GM18502 (cell line): Measurements from ENCODE around the gene PCDHGC5.

ENCODE experiments used
- ATAC-seq: cut with Tn5 transposase; IDR thresholded peaks from one replicate; pipeline ENCODE4 v1.9.1; 2021; ENCODE audit warnings: mild to moderate bottlenecking; ENCODE audit not compliant: unreplicated experiment, poor library complexity

The PCDHGC5 gene

GRCh38 chr5:141511771-141512325 is 23.0 kb downstream of the PCDHGC5 start:
- no peak for ATAC-seq

- ATAC-seq, result peak; percentile 31
These were observed 23.6 kb downstream of the PCDHGC5 start for GRCh38 chr5:141512390-141512910.

GRCh38 chr5:141512911-141513626 is 24.2 kb downstream of the PCDHGC5 start:
- no peak for ATAC-seq

GRCh38 chr5:141513627-141514329 is 24.9 kb downstream of the PCDHGC5 start:
- peak; percentile 29 for ATAC-seq

DNA sequence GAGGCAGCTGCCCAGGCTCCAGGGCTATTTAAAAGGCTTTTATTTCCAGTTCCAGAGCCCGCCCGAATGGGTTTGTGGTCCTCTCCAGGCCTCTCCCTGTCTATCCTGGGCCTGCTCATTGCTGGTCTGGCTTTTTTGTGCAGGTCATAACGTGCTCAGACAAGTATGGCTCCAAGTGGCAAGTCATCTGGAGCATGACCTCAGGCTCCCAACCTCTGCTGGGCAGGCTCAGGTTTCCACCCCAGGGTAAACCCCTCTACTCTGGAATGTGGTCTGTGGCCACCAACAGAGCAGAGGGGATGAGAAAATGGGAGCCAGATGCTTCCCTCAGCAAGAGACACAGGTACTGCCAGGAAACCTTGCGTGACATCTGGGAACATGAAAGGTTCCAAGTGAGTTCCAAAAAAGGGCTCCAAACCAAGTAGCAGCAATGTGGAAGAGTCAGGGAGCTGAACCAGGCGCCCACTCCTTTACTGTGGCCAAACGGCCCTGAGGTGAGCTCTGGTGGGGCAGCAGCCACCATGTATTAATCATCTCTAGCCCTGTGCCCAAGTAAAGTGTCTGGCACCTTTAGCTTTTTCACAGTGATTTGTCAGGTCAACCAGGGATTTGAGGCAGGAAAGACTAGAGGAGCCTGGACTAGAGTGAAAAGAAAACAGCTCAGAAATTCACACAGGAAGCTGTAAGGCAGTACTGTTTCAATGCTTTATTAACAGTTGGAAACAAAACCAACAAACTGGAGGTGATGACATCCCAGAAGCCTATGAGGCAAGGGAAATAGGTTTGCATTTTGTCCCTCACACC is 25.7 kb downstream of the PCDHGC5 start:
- ATAC-seq, result peak; percentile 26

DNA sequence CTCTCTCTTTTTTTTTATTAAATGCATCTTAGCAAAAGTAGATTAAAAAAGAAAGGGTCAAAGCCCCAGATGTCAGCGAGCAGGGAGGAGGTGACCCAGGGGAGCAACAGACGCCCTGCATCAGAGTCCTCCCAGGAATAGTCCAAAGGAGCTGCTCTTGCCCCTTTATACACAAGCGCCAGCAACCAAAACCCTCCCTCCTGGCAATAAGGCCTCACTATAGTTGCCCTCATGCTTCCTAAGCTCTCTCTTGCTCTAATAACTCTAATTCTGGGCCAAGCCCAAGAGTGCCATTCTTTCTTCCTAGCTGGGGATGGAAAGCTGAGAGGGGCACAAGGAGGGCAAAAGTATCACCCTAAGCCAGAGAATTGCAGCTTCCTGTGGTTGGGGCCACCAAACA is 26.3 kb downstream of the PCDHGC5 start:
- no peak for ATAC-seq

GRCh38 chr5:141515946-141516671 is 27.2 kb downstream of the PCDHGC5 start:
- ATAC-seq, result no peak

DNA sequence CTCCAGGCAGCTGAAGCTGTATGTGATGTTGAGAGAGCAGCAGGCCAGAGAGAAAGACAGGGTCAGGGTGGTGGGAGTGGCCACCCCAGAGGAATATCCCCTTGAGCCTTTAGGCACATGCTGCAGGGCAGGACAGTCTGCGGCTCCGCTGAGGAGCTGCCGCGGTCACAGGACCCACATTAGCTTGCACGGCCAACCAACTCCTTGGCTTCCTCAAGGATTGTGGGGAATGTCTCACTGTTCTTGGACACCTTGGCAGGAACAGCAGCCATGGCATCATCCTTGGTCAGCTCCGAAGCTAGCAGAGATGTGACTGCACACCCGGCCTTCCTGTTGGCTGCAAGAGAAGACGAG is 27.8 kb downstream of the PCDHGC5 start:
- ATAC-seq, result no peak

- no peak for ATAC-seq
These were observed 28.4 kb downstream of the PCDHGC5 start for GRCh38 chr5:141517312-141517711.

DNA sequence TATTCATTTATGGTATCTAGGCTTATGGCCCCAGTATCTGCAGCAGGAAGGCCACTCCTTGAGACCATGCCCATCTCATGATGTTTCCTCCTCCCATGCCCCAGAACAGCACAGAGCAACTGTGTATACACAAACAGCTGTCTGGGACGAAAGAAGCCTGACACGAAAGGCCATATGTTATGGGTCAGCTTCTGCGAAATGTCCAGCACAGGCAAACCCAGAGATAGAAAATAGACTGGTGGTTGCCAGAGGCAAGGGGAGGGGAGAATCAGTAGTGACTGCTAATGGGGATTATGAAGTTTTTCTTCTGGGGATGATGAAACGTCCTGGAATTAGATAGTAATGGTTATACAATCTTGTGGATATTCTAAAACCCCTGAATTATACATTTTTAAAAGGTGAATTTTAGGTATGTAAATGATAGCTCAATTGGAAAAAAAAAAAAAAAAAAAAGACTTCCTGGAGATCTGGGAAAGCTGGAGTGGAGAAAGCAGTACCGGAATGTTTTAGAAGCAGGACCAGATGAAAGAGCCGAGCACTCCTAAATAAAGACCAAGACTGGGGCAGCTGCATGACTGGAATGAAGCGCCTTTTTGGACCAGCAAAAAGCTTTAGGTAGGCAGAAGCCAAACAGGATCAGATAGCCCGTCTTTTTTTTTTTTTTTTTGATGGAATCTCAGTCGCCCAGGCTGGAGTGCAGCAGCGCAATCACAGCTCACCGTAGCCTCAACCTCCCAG is 29.2 kb downstream of the PCDHGC5 start:
- no peak for ATAC-seq

GRCh38 chr5:141518618-141519015 is 29.7 kb downstream of the PCDHGC5 start:
- no peak for ATAC-seq

DNA sequence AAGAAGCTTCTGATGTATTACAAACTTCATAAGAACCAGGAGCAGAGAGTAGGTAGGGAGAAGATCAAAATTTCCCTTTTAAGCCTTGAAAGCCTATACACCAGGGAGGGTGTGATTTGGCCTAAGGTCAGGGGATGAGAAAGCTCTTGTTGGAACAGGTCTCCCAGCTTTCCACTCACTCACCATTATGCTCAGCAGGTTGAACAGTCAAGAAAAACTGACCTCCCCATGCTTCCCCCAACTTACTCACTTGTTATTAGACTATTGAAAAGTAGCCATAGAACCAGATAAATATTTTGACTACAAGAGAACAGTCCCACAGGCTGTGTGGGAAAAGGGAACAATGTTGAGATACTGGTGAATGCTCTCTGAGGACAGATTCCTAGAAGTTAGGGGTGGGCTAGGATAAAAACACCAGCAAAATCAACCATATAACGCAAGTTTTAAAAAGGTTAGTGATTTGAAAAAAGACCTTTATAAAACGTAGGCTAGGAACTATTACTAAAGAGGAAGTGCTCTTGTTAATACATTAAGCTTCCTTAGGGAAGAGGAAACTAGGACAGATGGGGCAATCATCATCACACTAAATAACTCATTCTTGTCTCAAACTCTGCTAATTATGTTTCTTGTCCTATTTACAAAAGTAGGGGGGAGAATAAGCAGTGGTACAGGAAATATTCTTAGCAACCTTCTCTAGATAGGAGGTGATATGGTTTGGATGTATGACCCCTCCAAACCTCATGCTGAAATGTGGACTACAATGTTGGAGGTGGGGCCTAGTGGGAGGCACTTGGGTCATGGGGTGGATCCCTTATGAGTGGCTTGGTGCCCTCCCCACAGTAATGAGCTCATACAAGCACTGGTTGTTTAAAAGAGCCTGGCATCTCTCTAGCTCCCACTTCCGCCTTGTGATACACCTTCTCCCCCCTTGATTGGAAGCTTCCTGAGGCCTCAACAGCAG is 31.0 kb downstream of the PCDHGC5 start:
- no peak for ATAC-seq

- no peak for ATAC-seq
These were observed 32.4 kb downstream of the PCDHGC5 start for GRCh38 chr5:141521244-141521781.

DNA sequence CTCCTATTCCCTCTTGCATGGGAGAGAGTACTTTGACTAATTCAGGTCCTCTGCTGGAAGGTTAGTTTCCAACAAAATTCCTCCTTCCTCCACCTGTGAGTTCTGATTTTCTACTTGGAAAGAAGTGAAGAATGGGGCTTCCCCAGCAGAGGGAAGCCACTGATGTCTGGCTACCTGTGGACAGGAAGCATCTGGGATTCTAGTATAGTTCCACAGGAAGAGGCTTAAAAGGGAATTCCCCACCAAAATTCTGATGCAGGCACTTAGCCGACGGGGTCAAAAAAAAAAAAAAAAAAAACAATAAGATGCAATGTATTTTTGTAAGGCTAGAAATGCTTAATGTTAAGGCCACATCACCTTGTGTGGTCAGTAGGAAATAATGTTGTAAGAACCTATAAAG is 33.4 kb downstream of the PCDHGC5 start:
- no peak for ATAC-seq

GRCh38 chr5:141523991-141524390 is 35.1 kb downstream of the PCDHGC5 start:
- no peak for ATAC-seq

- ATAC-seq, result peak; percentile 64
These were observed 36.0 kb downstream of the PCDHGC5 start for GRCh38 chr5:141524604-141525597.

DNA sequence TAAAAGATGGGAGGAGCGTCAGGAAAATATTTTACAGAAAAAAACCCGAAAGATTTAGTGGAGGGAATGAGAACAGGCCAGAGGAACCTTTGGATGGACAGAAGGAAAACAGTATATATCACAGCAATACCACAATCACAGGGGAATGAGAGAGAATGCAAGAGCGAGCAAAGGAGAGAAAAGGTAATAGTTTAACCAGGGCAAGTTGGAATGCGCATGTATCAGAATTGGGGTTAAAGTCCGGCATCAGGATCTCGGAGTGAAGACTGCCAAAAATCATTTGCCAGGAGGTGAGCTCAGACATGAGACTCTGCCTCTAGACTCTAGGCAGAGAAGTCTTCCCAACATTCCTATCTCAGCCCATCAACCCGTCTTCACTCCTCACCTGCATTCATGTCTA is 36.8 kb downstream of the PCDHGC5 start:
- no peak for ATAC-seq
